ELR (cell line): ENCODE results near the gene GALM.

Experiments used
- DNase-seq: peaks from one replicate; pipeline ENCODE4 v3.0.0-alpha.2; 2015; ENCODE audit warnings: low read depth

GALM gene

GRCh38 chr2:38771632-38772031 lies 105.7 kb downstream of the GALM start:
- DNase-seq, result peak; percentile 68

- DNase-seq, result no peak
These were observed 109.4 kb downstream of the GALM start for GRCh38 chr2:38775097-38775920.

- DNase-seq, result no peak
These were observed 110.0 kb downstream of the GALM start for GRCh38 chr2:38775921-38776225.

- DNase-seq, result no peak
These were observed 110.6 kb downstream of the GALM start for GRCh38 chr2:38776531-38776930.

- no peak for DNase-seq
These were observed 112.8 kb downstream of the GALM start for GRCh38 chr2:38778687-38779082.

GRCh38 chr2:38783586-38783985 lies 117.7 kb downstream of the GALM start:
- DNase-seq, result no peak
